Heart left ventricle (tissue), 13 donors: Measurements from ENCODE around the gene SLC30A10.

Experiments used
- POLR2A ChIP-seq, 2 donors: fragments of 450-650 bp; IDR thresholded peaks; one replicate each; pipeline ENCODE4 v1.6.1; 2017; ENCODE audit warnings: antibody characterized with exemption in 2 of 2, mild to moderate bottlenecking in 2 of 2, moderate library complexity in 2 of 2
- TF ChIP-seq, protein P1 (sequence below), 12 donors: fragments of 200-600 bp; sonication (generic) in 4 of 12; IDR thresholded peaks; one replicate each; pipeline versions ENCODE4 v1.5.0 to v1.8.0; 2018 to 2022; ENCODE audit warnings: antibody characterized with exemption in 12 of 12, mild to moderate bottlenecking in 5 of 12
- donor health status: ischemic (EF 13 %, LVEDD 7.1; RV severe dilation, severe dysfunction).
- donor health status: DM: no; HTN: yes; CAD: no.
- donor health status: DM: no; HTN: no; CAD: no.
- donor health status: ischemic (EF 25% LVEDD 6.9; RV normal size, moderate dysfunction).
- donor health status: ischemic (EF 25% LVEDD 5.7; RV mildly dilated, moderate dysfunction).
- donor health status: ischemic (EF 35%, LVEDD 5.7; RV mildly dilated, moderate dysfunction).
- donor health status: nonischemic (EF 11% LVEDD 7.7; RV severe dilation, severe dysfunction).
- donor health status: DM: yes; HTN: yes; CAD: no.
- donor health status: PGD.
- donor health status: ischemic (EF 29% LVEDD 5.4; RV normal size, mild dysfunction).
- donor health status: nonischemic (EF 23%, LVEDD 6.1; RV moderate dilation, normal function).

DNA sequence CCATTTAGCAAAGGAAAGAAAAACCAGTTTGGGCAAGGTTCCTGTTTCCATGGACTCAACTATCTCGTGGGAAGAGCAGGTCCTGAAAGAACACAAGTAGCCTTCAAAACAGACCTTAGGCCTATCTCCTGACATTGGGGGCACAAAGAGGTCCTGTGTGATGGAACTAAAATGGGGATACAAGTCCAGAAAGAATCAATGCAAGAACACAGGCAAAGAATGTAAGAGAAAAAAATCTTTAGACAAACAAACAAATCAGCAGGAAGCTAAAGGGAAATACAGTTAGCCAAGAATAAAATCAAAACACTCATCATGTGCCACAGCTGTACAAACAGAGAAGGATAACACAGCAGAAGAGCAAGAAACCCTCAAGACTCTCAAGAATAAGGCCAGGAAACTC lies 28.2 kb downstream of the SLC30A10 start:
- no peak for TF ChIP-seq POLR2A (IDR thresholded peaks at IDR 0.05)
- TF ChIP-seq, protein P1, sequence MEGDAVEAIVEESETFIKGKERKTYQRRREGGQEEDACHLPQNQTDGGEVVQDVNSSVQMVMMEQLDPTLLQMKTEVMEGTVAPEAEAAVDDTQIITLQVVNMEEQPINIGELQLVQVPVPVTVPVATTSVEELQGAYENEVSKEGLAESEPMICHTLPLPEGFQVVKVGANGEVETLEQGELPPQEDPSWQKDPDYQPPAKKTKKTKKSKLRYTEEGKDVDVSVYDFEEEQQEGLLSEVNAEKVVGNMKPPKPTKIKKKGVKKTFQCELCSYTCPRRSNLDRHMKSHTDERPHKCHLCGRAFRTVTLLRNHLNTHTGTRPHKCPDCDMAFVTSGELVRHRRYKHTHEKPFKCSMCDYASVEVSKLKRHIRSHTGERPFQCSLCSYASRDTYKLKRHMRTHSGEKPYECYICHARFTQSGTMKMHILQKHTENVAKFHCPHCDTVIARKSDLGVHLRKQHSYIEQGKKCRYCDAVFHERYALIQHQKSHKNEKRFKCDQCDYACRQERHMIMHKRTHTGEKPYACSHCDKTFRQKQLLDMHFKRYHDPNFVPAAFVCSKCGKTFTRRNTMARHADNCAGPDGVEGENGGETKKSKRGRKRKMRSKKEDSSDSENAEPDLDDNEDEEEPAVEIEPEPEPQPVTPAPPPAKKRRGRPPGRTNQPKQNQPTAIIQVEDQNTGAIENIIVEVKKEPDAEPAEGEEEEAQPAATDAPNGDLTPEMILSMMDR (IDR thresholded peaks at IDR 0.05), result no peak
